ENCODE measurements around the gene FANCC.

Gene FANCC

GRCh38 chr9:95095641-95096355 lies 221.7 kb downstream of the FANCC start:
- Histone ChIP-seq H3K4me3 (ENCODE audit: low read length) (no peak overlapping the region), H3K4me1 (ENCODE audit: insufficient read depth, low read length) (peaks cover 25% of the 10 kb centered on the region)

GRCh38 chr9:95094002-95094401 lies 223.5 kb downstream of the FANCC start:
- Histone ChIP-seq H3K9me3 (ENCODE audit: low read length) (peaks cover 5% of the 10 kb centered on the region), H3K4me3 (ENCODE audit: low read length) (no peak overlapping the region), H3K36me3 (ENCODE audit: insufficient read depth, low read length) (no peaks in the 10 kb centered on the region), H2AFZ (ENCODE audit: low read depth, low read length) (no peak overlapping the region), H3K4me1 (ENCODE audit: insufficient read depth, low read length) (peaks cover 29% of the 10 kb centered on the region), H3K27me3 (ENCODE audit: insufficient read depth, low read length) (no peaks in the 10 kb centered on the region)

More at GRCh38 chr9:95095641-95096355, 221.7 kb downstream of the FANCC start:
- Histone ChIP-seq H2AFZ (ENCODE audit: low read depth, low read length) (no peak overlapping the region), H3K9me3 (ENCODE audit: low read length) (peaks cover 5% of the 10 kb centered on the region), H3K36me3 (ENCODE audit: insufficient read depth, low read length) (peaks cover 8% of the 10 kb centered on the region), H3K27me3 (ENCODE audit: insufficient read depth, low read length) (no peaks in the 10 kb centered on the region)

- H3K4me3 ChIP-seq (ENCODE audit: low read length): no peak overlapping the region
- peaks cover 29% of the 10 kb centered on the region for H3K4me1 ChIP-seq (ENCODE audit: insufficient read depth, low read length)
- peaks cover 5% of the 10 kb centered on the region for H3K9me3 ChIP-seq (ENCODE audit: low read length)
- H3K27me3 ChIP-seq (ENCODE audit: insufficient read depth, low read length): no peaks in the 10 kb centered on the region
- no peak overlapping the region for H2AFZ ChIP-seq (ENCODE audit: low read depth, low read length)
- no peaks in the 10 kb centered on the region for H3K36me3 ChIP-seq (ENCODE audit: insufficient read depth, low read length)
Measured at GRCh38 chr9:95093586-95093985, 223.9 kb downstream of the FANCC start.

GRCh38 chr9:95092262-95093072 lies 225.0 kb downstream of the FANCC start:
- Histone ChIP-seq H3K27me3 (ENCODE audit: insufficient read depth, low read length) (no peaks in the 10 kb centered on the region), H3K9me3 (ENCODE audit: low read length) (peaks cover 3% of the 10 kb centered on the region), H3K36me3 (ENCODE audit: insufficient read depth, low read length) (no peaks in the 10 kb centered on the region), H3K4me3 (ENCODE audit: low read length) (no peak overlapping the region), H2AFZ (ENCODE audit: low read depth, low read length) (no peak overlapping the region), H3K4me1 (ENCODE audit: insufficient read depth, low read length) (peaks cover 29% of the 10 kb centered on the region)

GRCh38 chr9:95091601-95092261 lies 225.8 kb downstream of the FANCC start:
- H3K27me3 ChIP-seq (ENCODE audit: insufficient read depth, low read length): no peaks in the 10 kb centered on the region
- no peak overlapping the region for H2AFZ ChIP-seq (ENCODE audit: low read depth, low read length)
- H3K36me3 ChIP-seq (ENCODE audit: insufficient read depth, low read length): peaks cover 2% of the 10 kb centered on the region
- H3K4me3 ChIP-seq (ENCODE audit: low read length): no peak overlapping the region
- no peaks in the 10 kb centered on the region for H3K9me3 ChIP-seq (ENCODE audit: low read length)
- peaks cover 29% of the 10 kb centered on the region for H3K4me1 ChIP-seq (ENCODE audit: insufficient read depth, low read length)

- peaks cover 7% of the 10 kb centered on the region for H3K36me3 ChIP-seq (ENCODE audit: insufficient read depth, low read length)
- peaks cover 29% of the 10 kb centered on the region for H3K4me1 ChIP-seq (ENCODE audit: insufficient read depth, low read length)
- no peaks in the 10 kb centered on the region for H3K27me3 ChIP-seq (ENCODE audit: insufficient read depth, low read length)
- no peak overlapping the region for H3K4me3 ChIP-seq (ENCODE audit: low read length)
- H3K9me3 ChIP-seq (ENCODE audit: low read length): no peaks in the 10 kb centered on the region
- no peak overlapping the region for H2AFZ ChIP-seq (ENCODE audit: low read depth, low read length)
Measured at GRCh38 chr9:95090871-95091577, 226.5 kb downstream of the FANCC start.

- Histone ChIP-seq H3K4me3 (ENCODE audit: low read length) (no peak overlapping the region), H3K9me3 (ENCODE audit: low read length) (no peaks in the 10 kb centered on the region), H2AFZ (ENCODE audit: low read depth, low read length) (no peak overlapping the region), H3K36me3 (ENCODE audit: insufficient read depth, low read length) (peaks cover 7% of the 10 kb centered on the region), H3K27me3 (ENCODE audit: insufficient read depth, low read length) (no peaks in the 10 kb centered on the region), H3K4me1 (ENCODE audit: insufficient read depth, low read length) (peaks cover 29% of the 10 kb centered on the region)
Measured at GRCh38 chr9:95090023-95090791, 227.3 kb downstream of the FANCC start.

GRCh38 chr9:95089257-95090022 lies 228.1 kb downstream of the FANCC start:
- H3K9me3 ChIP-seq (ENCODE audit: low read length): no peaks in the 10 kb centered on the region
- H3K4me3 ChIP-seq (ENCODE audit: low read length): no peak overlapping the region
- no peaks in the 10 kb centered on the region for H3K27me3 ChIP-seq (ENCODE audit: insufficient read depth, low read length)
- peaks cover 29% of the 10 kb centered on the region for H3K4me1 ChIP-seq (ENCODE audit: insufficient read depth, low read length)
- peaks cover 7% of the 10 kb centered on the region for H3K36me3 ChIP-seq (ENCODE audit: insufficient read depth, low read length)
- no peak overlapping the region for H2AFZ ChIP-seq (ENCODE audit: low read depth, low read length)

- H3K9me3 ChIP-seq (ENCODE audit: low read length): no peaks in the 10 kb centered on the region
- no peaks in the 10 kb centered on the region for H3K27me3 ChIP-seq (ENCODE audit: insufficient read depth, low read length)
- H3K36me3 ChIP-seq (ENCODE audit: insufficient read depth, low read length): peaks cover 13% of the 10 kb centered on the region
- H3K4me1 ChIP-seq (ENCODE audit: insufficient read depth, low read length): peaks cover 29% of the 10 kb centered on the region
- no peak overlapping the region for H2AFZ ChIP-seq (ENCODE audit: low read depth, low read length)
- no peak overlapping the region for H3K4me3 ChIP-seq (ENCODE audit: low read length)
Measured at GRCh38 chr9:95088421-95089161, 228.9 kb downstream of the FANCC start.

- no peak overlapping the region for H3K4me3 ChIP-seq (ENCODE audit: low read length)
- H3K27me3 ChIP-seq (ENCODE audit: insufficient read depth, low read length): no peaks in the 10 kb centered on the region
- peaks cover 23% of the 10 kb centered on the region for H3K4me1 ChIP-seq (ENCODE audit: insufficient read depth, low read length)
- no peaks in the 10 kb centered on the region for H3K9me3 ChIP-seq (ENCODE audit: low read length)
- H2AFZ ChIP-seq (ENCODE audit: low read depth, low read length): no peak overlapping the region
- peaks cover 22% of the 10 kb centered on the region for H3K36me3 ChIP-seq (ENCODE audit: insufficient read depth, low read length)
Measured at GRCh38 chr9:95087659-95088242, 229.8 kb downstream of the FANCC start.

GRCh38 chr9:95086564-95086955 lies 230.9 kb downstream of the FANCC start:
- H3K36me3 ChIP-seq (ENCODE audit: insufficient read depth, low read length): peaks cover 28% of the 10 kb centered on the region
- H3K27me3 ChIP-seq (ENCODE audit: insufficient read depth, low read length): no peaks in the 10 kb centered on the region
- no peak overlapping the region for H2AFZ ChIP-seq (ENCODE audit: low read depth, low read length)
- peaks cover 15% of the 10 kb centered on the region for H3K4me1 ChIP-seq (ENCODE audit: insufficient read depth, low read length)
- H3K4me3 ChIP-seq (ENCODE audit: low read length): no peak overlapping the region
- no peaks in the 10 kb centered on the region for H3K9me3 ChIP-seq (ENCODE audit: low read length)
